ENCODE measurements around the gene MRPS15.
"Not testable (repeated sequence)": the region's sequence is repeated elsewhere in the genome, so short reads cannot be mapped to it uniquely, and the experiment has no call there.

The MRPS15 gene

GRCh38 chr1:36463803-36464604 is at the start of gene MRPS15:
TSS of gene MRPS15 (minus strand) at chr1:36464384. CDS start at chr1:36464275, 109 bp downstream.
- DNase-seq (ENCODE audit: low spot score) = peak; percentile 89

GRCh38 chr1:36512842-36513241 is 48.7 kb upstream of the MRPS15 start:
- no peak for DNase-seq (ENCODE audit: low spot score)

- no peak for DNase-seq (ENCODE audit: low spot score)
Measured at GRCh38 chr1:36511804-36512798, 47.9 kb upstream of the MRPS15 start.

GRCh38 chr1:36511220-36511619 is 47.0 kb upstream of the MRPS15 start:
- DNase-seq (ENCODE audit: low spot score) = not testable (repeated sequence)

GRCh38 chr1:36510418-36510817 is 46.2 kb upstream of the MRPS15 start:
- DNase-seq (ENCODE audit: low spot score) = no peak

GRCh38 chr1:36508257-36508656 is 44.1 kb upstream of the MRPS15 start:
- no peak for DNase-seq (ENCODE audit: low spot score)

DNA sequence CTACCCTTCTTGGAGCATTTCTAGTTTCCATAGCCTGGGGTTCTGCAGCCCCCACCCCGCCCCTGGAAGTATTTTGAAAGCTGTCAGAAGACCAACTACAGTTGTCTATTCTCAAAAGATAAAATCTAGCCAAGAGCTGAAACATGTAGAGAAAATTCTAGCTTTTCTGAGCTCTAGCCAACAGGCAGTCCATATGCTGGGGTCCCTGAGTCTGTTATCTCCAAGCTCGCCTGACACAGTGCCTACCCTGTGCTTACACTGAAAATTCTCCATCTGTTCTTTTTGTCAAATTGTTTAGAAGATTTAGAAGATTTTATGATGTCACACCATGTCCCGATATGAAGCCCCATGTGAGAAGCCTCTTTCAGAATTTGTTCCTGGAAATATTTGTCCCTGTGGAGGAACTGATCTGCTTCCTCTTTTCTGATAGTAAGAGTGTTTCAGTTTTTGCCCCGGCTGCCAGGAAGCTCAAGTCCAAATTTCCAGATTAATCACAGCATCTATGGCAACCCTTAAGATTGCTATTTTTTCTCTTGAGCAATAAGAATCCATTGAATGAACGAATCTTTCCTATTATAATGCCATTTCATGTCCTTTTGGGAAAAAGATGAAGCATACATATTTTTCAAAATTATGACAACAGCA is 42.2 kb upstream of the MRPS15 start:
- DNase-seq (ENCODE audit: low spot score) = no peak

DNA sequence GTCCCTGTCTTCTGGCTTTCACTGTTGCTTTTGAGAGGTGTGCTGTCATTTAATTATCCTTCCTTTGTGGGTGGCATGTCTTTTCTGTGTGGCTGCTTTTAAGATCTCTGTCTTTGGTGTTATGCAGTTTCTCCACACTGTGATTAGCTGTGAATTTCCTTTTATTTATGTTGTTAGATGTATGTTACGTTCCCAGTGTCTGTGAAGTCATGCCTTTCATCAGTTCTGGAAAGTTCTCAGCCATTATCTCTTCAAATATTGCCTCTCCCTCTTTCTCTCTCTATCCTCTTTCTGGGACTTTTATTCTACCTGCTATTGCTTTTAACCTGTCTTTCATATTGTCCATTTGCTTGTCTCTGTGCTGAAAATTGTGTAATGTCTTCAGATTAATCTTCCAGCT is 39.5 kb upstream of the MRPS15 start:
- DNase-seq (ENCODE audit: low spot score) = no peak

- no peak for DNase-seq (ENCODE audit: low spot score)
Measured at GRCh38 chr1:36503159-36503558, 39.0 kb upstream of the MRPS15 start.

DNA sequence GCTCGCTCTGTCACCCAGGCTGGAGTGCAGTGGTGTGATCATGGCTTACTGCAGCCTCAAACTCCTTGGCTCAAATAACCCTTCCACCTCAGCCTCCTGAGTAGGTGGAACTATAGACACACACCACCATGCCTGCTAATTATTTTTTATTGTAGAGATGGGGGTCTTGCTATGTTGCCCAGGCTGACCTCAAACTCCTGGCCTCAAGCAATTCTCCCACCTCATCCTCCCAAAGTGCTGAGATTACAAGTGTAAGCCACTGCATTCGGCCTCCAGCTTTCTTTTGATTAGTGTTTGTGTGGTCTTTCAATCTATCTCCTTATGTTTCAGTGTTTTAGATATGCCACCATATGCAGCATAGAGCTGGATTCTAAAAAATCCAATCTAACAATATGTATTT is 38.4 kb upstream of the MRPS15 start:
- DNase-seq (ENCODE audit: low spot score) = no peak

DNA sequence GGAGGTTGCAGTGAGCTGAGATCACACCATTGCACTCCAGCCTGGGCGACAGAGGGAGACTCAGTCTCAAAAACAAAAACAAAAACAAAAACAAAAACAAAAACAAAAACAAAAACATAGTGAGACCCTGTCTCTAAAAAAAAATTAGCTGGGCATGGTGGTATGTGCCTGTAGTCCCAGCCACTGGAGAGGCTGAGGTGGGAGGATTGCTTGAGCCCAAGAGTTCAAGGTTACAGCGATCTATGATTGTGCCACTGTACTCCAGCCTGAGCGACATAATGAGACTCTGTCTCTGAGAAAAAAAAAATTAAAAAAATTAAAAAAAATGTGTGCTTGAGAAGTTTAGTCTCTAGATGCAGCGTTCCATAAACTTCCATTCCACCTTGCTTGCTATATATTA is 37.7 kb upstream of the MRPS15 start:
- not testable (repeated sequence) for DNase-seq (ENCODE audit: low spot score)

DNA sequence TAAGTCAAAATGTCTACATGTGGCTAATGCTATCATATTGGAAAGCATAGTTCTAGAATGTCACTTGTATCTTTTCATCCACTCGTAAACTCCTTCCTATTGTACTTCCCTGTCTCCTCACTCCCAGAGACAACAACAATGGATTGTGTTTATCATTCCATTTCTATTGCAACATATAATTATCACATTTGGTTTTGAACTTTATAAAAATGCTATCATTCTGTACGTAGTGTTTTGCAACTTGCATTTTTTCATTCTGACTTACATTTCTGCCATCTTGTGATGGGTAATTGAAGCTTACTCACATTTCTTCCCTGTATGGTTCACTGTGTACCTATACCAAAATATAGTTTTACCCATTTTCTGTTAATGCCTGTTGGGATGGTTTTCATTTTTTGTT is 33.0 kb upstream of the MRPS15 start:
- no peak for DNase-seq (ENCODE audit: low spot score)

DNA sequence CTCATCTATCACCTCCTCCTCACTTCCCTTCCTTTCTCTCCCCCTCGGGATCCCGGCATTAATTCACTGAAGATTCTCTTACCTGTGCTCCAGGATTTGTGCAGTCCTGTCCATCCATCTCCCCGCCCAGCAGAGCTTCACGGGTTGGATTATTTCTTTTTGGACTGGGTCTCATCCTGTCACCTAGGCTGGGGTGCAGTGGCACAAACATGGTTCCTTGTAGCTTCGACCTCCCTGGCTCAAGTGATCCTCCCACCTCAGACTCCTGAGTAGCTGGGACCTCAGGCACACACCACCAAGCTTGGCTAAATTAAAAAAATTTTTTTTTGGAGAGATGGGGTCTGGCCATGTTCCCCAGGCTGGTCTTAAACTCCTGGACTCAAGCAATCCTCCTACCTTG is 30.8 kb upstream of the MRPS15 start:
- DNase-seq (ENCODE audit: low spot score) = no peak

- no peak for DNase-seq (ENCODE audit: low spot score)
Measured at GRCh38 chr1:36493524-36493923, 29.3 kb upstream of the MRPS15 start.

DNA sequence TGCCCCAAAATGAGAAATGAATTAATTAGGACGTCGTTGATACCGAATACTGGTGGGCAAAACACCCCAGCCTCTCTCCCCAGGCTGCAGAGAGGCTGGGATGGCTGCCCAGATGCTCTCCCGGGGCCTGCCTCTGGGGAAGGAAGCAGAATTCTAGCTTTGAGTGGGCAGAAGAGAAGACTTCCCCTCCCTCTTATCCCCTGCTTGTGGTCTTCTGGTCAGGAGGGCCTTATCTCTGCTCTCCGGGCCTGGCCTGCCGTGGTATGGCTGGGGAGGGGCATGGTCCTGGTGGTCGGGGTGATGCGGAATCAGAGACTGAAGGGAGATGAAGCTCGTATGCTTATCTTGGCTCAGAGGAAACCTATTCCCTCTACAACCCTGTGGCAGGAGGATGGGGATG is 28.3 kb upstream of the MRPS15 start:
- DNase-seq (ENCODE audit: low spot score) = no peak

GRCh38 chr1:36489258-36490051 is 25.3 kb upstream of the MRPS15 start:
- not testable (repeated sequence) for DNase-seq (ENCODE audit: low spot score)

DNA sequence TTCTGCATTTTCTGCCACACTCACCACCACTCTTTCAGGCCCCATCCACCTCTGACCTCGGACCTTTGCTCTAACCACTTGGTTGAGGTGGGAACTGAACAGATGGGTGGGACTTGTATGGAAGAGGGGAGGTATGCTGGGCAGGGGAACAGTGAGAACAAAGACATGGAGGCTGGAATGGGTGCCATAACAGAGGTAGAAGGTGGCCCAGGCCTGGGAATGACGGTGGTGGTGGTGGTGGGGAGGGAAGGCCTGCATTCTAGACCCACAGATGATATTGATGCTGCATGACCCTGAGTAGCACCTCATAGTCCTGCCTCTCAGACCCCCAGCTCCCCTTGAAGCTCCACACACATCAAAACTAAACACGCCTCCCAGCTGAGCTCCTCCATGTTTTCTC is 23.7 kb upstream of the MRPS15 start:
- no peak for DNase-seq (ENCODE audit: low spot score)

DNA sequence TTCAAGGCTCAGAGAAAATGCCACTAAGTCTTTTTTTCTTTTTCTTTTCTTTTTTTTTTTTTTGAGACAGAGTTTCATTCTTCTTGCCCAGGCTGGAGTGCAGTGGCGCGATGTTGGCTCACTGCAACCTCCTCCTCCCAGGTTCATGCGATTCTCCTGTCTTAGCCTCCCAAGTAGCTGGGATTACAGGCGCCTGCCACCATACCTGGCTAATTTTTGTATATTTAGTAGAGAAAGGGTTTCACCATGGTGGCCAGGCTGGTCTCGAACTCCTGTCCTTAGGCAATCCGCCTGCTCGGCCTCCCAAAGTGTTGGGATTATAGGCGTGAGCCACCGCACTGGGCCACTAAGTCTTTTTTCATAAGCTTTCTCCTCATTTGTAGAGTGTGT is 23.1 kb upstream of the MRPS15 start:
- DNase-seq (ENCODE audit: low spot score) = not testable (repeated sequence)

DNA sequence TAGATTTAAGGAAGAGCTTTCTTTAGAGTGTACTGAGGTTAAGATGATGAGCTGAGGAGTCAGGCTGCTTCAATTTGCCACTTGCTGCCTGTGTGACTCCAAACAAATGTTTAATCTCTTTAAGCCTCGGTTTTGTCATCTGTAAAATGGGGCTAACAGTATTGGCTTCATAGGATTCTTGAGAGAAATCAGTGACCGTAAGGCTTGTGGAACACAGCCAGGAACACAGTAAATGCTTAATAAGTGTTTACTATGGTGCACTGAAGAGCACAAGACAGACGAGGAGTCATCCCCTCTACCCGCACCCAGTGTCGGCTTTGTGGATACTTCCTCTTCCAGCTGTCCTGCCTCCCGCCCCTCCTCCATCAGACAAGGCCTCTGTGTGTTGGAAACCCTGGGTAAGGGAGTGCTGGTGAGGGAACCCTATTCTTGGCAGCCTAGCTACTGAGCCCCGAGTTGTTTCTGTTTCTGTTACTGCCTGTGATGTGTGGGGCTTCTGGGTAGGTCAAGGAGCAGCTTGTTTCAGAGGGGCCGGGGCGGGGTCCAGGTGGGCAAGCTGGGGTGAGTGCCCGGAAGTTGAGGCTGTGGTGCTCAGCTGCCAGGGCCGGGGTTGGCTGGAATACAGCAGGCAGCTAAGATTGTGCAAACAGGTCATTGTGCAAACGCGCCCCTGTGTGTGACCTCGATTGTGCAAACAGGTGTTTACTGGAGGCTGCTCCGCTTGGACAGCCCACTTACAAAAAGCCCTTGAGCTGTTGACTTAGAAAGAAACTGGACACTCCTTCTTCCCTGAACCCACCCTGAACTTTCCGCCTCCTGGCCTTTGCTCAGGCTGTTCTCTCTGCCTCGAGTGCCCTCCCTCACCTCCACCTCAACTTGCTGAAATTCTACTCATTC is 22.5 kb upstream of the MRPS15 start:
- DNase-seq (ENCODE audit: low spot score) = no peak

GRCh38 chr1:36486093-36486438 is 21.9 kb upstream of the MRPS15 start:
- no peak for DNase-seq (ENCODE audit: low spot score)

- DNase-seq (ENCODE audit: low spot score) = no peak
Measured at GRCh38 chr1:36484099-36484498, 19.9 kb upstream of the MRPS15 start.

Data from CD4-positive, alpha-beta T cell treated with Interleukin-6 at 100 ng/mL for 8 hours (primary cell).